HG03064 (cell line): ENCODE results near the gene AFP.
"Not testable (repeated sequence)": the region's sequence is repeated elsewhere in the genome, so short reads cannot be mapped to it uniquely, and the experiment has no call there.

Experiments used
- ATAC-seq: cut with Tn5 transposase; IDR thresholded peaks from one replicate; pipeline ENCODE4 v1.9.1; 2021; ENCODE audit warnings: low read depth; ENCODE audit not compliant: unreplicated experiment

AFP gene

GRCh38 chr4:73435984-73436383 lies at the start of gene AFP:
TSS of gene AFP (plus strand) at chr4:73436221. CDS start at chr4:73436263, 42 bp downstream.
- no peak for ATAC-seq

- no peak for ATAC-seq
Observed at GRCh38 chr4:73387552-73387951, 48.5 kb upstream of the AFP start.

DNA sequence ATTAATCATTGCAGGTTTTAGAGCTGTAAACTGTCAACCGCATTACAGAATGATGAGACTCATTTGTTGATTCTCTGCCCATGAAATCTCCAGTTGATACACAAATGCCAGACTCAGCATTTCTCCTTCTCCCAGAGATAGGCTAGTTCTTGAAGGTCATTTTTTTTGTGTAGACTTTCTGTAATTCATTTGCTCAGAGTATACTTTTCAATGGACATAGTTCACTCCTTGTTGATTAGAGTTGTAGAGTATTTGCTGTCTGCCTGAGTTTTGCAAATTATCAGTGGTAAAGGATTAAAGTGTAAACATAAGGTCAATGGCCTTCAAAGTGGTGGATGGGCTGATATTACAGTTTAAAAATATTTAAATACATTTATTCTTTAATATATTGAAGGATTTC lies 47.1 kb upstream of the AFP start:
- ATAC-seq: no peak

- not testable (repeated sequence) for ATAC-seq
Observed at GRCh38 chr4:73389663-73390062, 46.4 kb upstream of the AFP start.

DNA sequence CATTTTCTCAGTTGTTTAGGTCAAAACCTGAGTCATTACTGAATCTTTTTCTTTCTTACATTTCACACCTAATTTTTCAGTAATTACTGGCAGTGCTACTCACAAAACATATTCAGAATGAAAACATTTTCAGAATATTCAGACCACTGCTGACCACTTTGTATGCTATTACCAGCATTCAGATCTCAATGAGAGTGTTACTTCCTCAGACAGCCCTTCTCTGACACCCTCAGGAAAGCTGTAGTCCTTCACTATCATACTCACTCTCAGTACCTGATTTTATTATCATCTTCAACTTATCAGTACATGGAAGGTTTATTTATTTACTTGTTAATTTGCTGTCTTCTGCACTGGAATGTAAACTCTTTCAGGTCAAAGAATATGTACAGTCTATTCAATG lies 44.2 kb upstream of the AFP start:
- ATAC-seq: no peak

DNA sequence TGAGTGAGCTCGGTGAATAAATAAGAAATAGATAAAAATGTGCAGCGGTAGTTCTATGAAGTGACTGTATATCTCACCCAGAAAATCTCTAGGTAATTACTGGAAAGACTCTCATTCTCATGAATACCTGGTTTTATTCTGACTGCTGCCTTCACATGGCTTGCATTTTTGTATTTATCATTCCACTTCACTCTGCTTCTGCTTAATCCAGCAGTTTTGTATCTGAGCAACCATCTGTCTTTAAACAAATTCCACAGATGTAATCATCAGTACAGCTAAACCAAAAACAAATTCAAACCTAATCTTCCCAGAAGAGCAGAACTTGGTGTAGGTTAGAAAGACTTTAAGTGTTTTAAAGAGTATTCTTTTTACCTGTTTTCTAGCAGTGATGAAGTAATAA lies 43.1 kb upstream of the AFP start:
- no peak for ATAC-seq

GRCh38 chr4:73396304-73396703 lies 39.7 kb upstream of the AFP start:
- no peak for ATAC-seq

- ATAC-seq: no peak
Observed at GRCh38 chr4:73396993-73397972, 38.7 kb upstream of the AFP start.

- ATAC-seq: no peak
Observed at GRCh38 chr4:73401412-73401811, 34.6 kb upstream of the AFP start.

DNA sequence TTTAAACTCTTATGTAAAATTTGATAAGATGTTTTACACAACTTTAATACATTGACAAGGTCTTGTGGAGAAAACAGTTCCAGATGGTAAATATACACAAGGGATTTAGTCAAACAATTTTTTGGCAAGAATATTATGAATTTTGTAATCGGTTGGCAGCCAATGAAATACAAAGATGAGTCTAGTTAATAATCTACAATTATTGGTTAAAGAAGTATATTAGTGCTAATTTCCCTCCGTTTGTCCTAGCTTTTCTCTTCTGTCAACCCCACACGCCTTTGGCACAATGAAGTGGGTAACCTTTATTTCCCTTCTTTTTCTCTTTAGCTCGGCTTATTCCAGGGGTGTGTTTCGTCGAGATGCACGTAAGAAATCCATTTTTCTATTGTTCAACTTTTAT lies 32.0 kb upstream of the AFP start, which contains the start of gene ALB:
ALB (plus strand) TSS at position 246 of the 400 bp plus-strand sequence; CDS start at position 287, 41 bp downstream.
- no peak for ATAC-seq

- ATAC-seq: no peak
Observed at GRCh38 chr4:73404457-73404856, 31.6 kb upstream of the AFP start.

GRCh38 chr4:73405138-73405537 lies 30.9 kb upstream of the AFP start:
- no peak for ATAC-seq

DNA sequence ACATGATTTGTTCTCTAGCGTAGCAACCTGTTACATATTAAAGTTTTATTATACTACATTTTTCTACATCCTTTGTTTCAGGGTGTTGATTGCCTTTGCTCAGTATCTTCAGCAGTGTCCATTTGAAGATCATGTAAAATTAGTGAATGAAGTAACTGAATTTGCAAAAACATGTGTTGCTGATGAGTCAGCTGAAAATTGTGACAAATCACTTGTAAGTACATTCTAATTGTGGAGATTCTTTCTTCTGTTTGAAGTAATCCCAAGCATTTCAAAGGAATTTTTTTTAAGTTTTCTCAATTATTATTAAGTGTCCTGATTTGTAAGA lies 29.5 kb upstream of the AFP start:
- no peak for ATAC-seq

GRCh38 chr4:73407227-73407673 lies 28.8 kb upstream of the AFP start:
- no peak for ATAC-seq

DNA sequence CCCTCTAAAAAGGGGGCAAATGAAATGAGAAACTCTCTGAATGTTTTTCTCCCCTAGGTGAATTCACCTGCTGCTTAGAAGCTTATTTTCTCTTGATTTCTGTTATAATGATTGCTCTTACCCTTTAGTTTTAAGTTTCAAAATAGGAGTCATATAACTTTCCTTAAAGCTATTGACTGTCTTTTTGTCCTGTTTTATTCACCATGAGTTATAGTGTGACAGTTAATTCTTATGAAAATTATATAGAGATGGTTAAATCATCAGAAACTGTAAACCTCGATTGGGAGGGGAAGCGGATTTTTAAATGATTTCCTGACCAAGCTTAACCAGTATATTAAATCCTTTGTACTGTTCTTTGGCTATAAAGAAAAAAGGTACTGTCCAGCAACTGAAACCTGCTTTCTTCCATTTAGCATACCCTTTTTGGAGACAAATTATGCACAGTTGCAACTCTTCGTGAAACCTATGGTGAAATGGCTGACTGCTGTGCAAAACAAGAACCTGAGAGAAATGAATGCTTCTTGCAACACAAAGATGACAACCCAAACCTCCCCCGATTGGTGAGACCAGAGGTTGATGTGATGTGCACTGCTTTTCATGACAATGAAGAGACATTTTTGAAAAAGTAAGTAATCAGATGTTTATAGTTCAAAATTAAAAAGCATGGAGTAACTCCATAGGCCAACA lies 27.7 kb upstream of the AFP start:
- no peak for ATAC-seq

GRCh38 chr4:73409012-73409862 lies 26.8 kb upstream of the AFP start:
- no peak for ATAC-seq

DNA sequence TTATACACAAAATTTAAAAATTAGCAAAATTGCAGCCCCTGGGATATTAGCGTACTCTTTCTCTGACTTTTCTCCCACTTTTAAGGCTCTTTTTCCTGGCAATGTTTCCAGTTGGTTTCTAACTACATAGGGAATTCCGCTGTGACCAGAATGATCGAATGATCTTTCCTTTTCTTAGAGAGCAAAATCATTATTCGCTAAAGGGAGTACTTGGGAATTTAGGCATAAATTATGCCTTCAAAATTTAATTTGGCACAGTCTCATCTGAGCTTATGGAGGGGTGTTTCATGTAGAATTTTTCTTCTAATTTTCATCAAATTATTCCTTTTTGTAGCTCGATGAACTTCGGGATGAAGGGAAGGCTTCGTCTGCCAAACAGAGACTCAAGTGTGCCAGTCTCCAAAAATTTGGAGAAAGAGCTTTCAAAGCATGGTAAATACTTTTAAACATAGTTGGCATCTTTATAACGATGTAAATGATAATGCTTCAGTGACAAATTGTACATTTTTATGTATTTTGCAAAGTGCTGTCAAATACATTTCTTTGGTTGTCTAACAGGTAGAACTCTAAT lies 26.0 kb upstream of the AFP start:
- ATAC-seq: no peak

GRCh38 chr4:73410916-73411730 lies 24.9 kb upstream of the AFP start:
- ATAC-seq: no peak

- ATAC-seq: no peak
Observed at GRCh38 chr4:73411731-73412414, 24.1 kb upstream of the AFP start.
